GM18907 (cell line): Measurements from ENCODE around the gene SLC11A1.

Experiments
- ATAC-seq: cut with Tn5 transposase; IDR thresholded peaks from one replicate; pipeline ENCODE4 v1.9.1; 2021; ENCODE audit warnings: mild to moderate bottlenecking, moderate library complexity; ENCODE audit not compliant: unreplicated experiment

SLC11A1 gene

DNA sequence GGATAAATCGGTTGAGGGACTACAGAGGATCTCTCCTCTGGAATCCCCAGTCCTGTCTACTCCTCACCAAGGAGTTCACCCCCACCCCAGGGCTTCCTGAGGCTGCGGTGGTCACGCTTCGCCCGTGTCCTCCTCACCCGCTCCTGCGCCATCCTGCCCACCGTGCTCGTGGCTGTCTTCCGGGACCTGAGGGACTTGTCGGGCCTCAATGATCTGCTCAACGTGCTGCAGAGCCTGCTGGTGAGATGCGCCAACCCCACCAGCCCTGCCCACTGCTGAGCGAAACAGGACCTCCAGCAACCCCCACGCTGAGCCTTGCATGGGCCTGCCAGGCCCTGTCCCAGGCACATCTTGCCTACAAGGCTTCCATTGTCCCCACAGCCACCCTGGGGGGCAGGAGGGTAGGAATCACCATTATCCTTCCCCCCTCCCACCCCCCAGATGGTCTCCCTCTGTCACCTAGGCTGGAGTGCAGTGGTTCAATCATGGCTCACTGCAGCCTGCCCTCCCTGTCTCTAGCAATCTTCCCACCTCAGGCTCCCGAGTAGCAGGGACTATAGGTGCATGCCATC lies 10.9 kb downstream of the SLC11A1 start:
- ATAC-seq: no peak

DNA sequence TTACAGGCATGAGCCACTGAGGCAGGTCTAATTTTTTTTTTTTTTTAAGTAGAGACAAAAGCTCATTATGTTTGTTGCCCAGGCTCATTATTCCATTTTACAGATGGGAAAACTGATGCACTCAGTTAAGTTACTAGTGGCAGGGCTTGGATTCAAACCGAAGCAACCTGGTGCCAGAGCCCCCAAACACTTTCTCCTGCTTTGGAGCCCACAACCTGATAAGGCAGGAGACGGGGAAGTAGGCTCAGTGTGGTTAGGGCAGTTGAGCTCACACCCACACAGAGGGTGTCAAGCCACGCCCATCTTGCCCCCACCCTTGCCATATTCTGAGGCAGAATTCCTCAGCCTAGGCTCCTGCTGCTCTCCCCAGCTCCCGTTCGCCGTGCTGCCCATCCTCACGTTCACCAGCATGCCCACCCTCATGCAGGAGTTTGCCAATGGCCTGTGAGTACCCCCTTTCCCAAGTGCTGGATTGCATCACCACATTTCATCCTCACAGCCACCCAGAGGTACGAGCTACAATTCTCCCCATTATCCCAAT lies 11.7 kb downstream of the SLC11A1 start:
- ATAC-seq: no peak

DNA sequence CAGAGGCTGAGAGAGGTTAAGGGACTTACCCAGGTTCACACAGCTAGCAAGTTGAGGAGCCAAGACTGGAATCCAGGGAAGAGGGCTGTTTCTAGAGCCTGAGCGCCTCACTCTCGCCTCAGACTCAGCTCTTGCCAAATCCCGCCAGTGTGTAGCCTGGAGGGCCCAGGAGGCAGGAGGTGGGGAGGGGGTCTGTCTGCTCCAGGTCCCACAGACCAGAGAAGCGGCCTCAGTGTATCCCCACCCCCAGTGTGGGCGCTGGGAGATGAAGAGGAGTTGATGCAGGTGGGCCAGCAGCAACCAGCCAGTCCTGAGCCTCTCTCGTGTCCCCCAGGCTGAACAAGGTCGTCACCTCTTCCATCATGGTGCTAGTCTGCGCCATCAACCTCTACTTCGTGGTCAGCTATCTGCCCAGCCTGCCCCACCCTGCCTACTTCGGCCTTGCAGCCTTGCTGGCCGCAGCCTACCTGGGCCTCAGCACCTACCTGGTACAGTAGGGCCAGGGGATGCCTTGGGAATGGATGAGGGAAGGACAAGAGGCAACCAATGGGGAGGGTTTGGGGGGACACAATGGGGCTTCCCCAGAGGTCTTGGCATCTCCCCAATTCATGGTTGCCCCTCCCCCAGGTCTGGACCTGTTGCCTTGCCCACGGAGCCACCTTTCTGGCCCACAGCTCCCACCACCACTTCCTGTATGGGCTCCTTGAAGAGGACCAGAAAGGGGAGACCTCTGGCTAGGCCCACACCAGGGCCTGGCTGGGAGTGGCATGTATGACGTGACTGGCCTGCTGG lies 12.4 kb downstream of the SLC11A1 start:
- ATAC-seq: no peak

DNA sequence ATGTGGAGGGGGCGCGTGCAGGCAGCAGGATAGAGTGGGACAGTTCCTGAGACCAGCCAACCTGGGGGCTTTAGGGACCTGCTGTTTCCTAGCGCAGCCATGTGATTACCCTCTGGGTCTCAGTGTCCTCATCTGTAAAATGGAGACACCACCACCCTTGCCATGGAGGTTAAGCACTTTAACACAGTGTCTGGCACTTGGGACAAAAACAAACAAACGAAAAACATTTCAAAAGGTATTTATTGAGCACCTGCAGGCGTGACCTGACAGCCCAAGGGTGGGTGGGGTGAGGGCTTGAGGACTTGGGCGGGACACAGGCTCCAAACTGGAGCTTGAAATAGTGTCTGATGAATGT lies 13.0 kb downstream of the SLC11A1 start:
- ATAC-seq: no peak

DNA sequence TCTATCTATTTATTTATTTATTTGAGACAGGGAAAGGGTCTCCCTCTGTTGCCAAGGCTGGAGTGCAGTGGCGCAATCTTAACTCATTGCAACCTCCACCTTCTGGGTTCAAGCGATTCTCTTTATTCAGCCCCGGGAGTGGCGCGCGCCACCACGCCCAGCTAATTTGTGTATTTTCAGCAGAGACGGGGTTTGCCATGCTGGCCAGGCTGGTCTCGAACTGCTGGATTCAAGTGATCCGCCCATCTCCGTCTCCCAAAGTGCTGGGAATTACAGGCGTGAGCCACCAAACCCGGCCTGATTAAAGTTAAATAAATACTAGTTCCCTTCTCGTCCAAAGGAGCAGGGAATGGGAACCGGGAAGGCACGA lies 13.4 kb downstream of the SLC11A1 start:
- no peak for ATAC-seq

DNA sequence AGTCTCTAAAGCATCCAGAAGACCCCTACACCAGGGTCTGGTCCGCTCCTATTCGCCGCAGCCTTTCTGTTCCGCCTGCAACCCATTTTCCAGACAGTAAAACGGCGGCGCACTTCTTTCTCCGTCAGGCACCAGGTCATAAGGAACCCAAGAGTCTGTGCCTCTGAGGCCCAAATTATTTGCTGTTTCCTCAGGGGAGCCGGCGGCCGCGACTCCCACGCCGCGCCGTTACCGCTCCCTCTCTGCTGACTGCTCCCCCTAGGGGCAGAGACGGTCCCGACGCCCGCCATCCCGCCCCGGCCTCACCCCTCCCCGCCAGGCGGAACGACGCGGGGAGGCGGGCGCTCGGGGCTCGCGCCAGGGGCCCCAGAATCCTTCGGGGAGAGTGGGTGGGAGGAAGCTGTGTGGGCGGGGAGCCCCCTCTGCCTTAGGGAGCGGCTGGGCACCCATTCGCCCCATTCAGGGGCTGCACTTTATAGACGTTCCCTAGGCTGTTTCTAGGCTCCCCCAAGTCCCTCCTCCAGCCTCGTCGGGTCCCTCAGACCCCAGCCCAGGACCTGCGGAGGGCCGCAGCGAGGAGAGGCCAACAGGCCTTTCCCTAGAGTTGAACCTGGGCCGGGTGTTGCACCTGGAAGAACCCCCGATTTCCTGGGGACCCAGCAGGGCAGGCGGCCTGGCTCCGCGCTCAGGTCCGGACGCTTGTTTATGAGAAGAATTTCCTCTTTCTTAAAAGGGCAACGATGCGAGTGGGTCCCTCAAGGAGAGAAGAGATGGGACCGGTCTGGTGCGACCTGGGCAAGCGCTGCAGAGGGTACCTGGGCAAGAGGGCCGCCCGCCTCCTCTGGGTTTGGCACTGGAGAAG lies 14.0 kb downstream of the SLC11A1 start:
- ATAC-seq: peak; percentile 48

DNA sequence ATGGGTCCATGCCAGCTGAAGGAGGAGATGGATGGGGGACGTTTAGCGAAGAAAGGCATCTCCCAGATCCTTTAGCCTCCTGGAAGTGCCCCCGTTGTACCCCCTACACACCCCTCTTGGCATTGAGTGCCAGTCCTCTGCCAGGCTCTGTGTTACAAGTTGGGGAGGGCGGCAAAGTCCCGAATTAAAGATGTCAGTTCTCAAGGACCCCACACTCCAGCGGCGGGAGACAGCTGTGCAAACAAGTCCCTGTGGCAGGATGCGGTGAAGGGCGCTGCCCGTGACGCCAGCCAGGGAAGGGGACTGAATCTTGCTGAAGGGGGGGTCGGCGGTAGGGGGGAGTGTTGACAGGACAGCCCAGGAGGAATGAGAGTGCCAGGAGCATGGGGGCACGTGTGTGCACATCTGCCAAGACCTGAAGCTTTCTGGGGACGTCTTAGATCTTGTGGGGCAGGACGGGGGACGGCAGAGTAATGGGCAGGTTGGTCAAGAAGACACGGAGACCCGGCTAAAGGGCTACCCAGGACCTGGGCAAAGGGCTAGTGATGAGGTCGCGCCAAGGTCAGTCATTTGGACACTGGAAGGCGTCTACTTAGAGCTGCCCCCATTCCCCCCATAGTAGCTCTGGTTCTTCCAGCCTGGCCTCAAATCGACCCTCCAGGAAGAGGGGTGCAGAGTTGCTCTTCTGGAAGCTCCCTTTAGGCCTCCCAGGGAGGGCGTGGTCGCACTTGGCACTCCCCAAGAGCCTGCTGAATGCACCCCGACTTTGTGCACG lies 14.8 kb downstream of the SLC11A1 start:
- ATAC-seq: no peak

DNA sequence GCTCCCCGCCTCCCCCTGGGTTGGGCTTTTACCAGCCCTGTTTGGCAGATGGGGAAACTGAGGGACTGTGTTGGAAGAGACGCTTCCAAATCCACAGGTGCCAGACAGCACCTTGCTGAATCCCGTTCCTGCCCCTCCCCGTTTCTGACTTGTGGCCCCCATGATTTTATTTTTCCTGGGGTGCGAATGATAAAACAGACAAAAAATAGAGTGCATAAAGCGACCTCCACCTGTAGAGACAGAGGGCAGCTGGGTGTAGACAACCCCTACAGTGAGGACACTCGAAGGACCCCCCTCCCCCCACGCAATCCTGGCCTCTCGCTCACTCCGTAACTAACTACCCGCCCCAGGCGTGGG lies 15.4 kb downstream of the SLC11A1 start:
- ATAC-seq: no peak

DNA sequence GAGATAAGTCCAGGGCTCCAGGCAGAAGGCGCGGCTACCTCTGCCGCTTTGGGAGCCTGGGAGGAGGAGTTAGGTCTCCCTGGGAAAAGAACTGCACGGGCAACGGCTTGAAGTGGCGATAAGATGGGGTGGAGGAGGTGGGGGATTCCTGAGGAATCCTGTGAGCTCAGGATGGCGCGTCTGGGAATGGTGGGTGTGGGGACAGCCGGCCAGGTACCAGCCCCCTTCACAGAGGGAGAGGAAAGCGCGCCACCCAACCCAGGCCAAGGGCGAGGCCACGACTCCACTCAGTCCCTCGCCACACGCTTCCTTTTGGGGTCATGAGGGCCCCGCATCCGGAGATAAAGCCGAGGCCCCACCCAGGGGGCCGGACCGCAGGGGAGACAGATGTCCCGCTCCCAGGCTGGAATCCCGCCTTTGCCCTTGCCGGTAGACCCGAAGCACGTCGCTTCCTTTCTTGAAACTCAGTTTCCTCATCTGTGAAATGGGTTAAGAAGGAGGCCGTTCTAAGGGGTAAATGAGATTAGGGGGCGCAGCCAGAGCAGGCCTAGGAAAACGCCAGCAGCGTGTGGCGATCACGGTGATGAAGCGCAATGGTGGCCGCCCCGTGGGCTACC lies 15.9 kb downstream of the SLC11A1 start:
- peak; percentile 26 for ATAC-seq

DNA sequence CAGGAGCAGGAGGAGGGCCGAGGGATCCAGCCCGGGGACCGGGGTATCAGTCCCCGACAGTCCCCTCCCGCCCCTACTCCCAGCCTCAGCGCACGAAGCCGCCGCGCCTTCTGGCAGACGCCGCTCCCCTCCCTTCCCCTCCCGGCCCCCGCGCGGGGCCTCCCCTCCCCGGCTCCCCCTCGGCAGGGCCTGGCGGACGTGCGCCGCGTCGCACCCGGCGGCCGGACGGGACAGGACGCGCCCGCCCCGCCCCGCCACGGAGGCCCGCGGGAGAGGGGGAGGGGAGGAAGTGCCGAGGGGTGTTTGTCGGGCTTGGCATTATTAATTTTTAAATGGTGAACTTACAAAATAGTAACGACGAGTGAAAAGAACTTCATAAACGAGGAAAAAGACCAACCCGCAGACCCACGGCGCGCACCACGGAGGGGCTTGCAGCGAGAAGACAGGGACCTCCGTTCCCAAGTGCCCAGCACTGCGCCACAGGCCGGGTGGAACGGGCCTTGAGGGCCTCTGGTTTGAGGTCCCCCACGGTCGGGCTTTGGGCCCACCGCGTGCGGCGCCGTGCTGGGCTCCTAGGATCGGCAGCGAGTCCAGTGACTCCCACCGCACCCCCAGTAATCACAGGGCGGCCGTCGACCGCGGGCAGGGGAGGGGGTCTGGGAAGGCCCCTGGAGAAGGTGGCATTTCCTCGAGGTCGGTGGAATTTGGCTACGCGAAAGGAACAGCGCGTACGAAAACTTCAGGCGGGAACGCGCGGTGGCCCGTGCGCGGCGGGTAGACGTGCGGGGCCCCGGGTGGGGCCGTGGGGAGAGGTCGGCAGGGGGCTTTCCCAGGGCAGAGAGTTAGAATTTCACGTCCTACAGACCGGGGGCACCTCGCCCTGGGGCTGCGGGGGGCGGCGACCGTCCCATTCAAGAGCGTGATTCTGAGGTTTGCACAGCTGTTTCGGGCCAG lies 16.6 kb downstream of the SLC11A1 start:
- peak; percentile 18 for ATAC-seq

DNA sequence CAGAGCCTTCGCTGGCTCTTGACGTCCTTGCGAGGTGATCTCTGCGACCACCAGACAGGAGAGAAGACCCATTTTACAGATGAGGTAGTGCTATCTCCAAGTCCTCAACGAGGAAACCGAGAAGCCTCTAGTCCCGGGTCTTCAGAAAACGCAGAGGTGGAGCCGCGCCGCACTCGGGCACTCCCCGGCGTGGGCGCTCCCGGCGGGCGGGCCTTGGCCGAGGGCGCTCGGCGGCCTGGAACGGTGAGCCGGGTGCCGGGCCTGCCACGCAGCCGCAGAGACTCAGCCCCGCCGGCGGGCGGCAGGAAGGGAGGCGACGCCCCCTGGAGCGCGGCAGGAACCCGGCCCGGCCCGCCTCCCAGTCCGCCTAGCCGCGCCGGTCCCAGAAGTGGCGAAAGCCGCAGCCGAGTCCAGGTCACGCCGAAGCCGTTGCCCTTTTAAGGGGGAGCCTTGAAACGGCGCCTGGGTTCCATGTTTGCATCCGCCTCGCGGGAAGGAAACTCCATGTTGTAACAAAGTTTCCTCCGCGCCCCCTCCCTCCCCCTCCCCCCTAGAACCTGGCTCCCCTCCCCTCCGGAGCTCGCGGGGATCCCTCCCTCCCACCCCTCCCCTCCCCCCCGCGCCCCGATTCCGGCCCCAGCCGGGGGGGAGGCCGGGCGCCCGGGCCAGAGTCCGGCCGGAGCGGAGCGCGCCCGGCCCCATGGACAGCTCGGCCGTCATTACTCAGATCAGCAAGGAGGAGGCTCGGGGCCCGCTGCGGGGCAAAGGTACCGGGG lies 17.5 kb downstream of the SLC11A1 start, which contains the start of gene CTDSP1:
CTDSP1 (plus strand) TSS at position 478 of the 776 bp plus-strand sequence; CDS start at position 701, 223 bp downstream.
- peak; percentile 39 for ATAC-seq

DNA sequence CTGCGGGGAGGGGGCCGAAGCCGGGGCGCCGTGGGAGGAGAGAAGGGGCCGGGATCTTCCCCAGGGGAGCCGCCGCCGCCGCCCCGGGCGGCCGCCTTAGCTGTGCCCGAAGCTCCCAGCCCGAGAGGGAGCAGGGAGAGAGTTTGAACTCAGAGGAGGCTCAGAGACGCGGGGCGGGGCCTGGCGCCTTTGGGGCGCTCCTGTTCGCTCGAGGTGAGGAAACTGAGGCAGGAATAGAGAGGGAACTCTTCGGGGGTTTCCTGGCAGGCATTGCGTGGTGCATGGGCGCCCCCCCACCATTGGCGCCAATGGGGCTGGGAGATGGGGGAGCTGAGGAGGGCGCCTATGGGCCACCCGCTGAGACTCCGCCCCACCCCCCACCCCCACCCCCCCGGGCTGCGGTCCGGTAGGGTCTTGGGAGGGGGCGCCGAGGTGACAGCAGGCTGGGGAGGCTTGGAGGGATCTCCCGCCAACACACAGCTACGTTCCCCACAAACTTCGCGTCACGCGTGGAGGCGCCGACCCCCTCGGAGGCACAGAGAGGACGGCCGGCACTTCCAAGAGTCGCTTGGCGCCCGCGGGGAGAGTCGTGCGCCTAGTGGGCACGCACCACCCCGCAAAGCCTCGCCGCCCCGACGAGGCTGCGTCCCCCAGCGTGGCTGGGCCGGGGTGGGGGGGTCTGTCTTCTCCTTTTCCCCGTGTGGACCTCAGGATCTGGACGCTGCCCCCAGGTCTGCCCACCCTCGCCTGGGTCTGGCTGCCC lies 18.3 kb downstream of the SLC11A1 start:
- no peak for ATAC-seq

DNA sequence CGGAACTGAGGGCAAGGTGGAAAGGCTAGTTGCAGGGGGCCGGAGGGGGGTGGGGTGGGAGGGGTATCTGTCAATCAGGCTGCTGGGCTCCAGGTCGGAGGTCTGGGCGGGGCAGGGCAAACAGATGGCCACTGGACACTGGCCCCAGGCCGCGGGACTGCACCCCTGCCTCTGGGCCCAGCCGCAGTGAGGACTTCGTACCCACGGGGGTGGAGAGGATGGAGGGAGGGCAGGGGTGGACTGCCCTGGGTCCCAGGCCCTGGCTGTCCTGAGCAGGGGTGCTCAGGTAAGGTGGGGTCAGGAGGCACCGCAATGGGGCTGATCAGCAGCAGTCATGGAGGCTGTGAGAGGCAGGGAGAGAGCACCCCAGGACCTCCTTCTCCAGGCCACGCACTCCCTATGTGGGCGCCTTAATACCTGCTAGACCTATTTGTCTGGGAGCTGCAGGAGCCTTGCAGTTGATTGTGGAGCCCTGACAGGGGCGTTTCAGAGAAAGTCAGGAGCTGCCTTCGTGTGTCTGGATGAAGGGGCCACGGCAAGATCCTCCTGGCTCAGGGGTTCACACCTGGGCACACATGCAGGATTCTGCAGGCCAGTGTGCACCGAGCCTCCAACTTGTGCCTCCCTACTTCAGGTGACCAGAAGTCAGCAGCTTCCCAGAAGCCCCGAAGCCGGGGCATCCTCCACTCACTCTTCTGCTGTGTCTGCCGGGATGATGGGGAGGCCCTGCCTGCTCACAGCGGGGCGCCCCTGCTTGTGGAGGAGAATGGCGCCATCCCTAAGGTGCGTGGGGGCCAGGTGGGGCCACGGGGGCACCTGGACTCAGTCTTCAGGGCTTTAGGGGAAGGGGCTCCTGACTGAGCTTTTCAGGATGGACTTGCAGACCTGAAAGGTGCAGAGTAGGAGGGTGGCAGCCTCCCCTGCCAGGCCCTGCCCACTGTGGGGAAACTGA lies 19.1 kb downstream of the SLC11A1 start:
- no peak for ATAC-seq

DNA sequence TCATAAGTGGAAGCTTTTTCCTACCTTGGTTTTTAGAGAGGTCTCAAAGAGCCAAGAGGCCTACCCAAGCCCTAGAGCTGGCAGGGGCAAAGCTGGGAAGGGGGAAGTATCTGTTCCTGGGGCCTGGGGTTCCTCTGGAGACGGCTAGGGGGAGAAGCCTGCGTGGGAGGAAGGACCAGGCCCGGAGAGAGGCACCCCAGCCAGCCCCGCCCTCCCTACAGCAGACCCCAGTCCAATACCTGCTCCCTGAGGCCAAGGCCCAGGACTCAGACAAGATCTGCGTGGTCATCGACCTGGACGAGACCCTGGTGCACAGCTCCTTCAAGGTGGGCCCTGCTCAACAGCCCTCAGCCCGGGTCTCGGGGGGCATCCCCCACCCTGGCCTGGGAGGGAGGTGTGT lies 19.8 kb downstream of the SLC11A1 start:
- no peak for ATAC-seq

DNA sequence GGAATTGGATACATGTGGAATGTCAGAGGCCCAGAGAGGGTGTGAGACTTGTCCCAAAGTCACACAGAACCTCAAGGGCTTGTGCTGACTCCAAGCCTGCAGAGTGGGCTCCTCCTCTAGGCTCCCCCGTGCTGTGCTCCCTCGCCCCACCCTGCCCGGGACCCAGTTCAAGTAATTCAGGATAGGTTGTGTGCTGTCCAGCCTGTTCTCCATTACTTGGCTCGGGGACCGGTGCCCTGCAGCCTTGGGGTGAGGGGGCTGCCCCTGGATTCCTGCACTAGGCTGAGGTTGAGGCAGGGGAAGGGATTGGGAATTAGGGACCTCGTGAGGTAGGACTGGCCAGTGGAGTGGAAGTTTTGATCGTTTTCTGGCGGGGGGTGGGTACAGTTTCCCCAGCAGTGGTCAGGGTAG lies 20.4 kb downstream of the SLC11A1 start:
- no peak for ATAC-seq

DNA sequence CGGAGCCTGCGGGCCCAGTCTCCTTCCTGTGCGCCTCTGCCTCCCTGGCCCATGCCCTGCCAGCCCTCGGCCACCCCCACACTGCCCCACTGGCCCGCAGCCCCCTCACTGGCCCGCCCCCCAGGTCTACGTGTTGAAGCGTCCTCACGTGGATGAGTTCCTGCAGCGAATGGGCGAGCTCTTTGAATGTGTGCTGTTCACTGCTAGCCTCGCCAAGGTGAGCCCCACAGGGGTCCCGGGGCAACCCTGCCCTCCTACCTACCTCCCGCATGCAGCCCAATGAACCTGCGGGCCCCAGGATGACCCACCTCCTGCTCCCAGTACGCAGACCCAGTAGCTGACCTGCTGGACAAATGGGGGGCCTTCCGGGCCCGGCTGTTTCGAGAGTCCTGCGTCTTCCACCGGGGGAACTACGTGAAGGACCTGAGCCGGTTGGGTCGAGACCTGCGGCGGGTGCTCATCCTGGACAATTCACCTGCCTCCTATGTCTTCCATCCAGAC lies 20.9 kb downstream of the SLC11A1 start:
- ATAC-seq: no peak
